ENCODE measurements around the gene KRTDAP.

Gene KRTDAP

GRCh38 chr19:35438527-35438926 is 51.7 kb downstream of the KRTDAP start:
- no peak for DNase-seq
- WGBS = 69% methylated on average over 5 of the region's 5 CpGs

GRCh38 chr19:35438096-35438495 is 52.2 kb downstream of the KRTDAP start:
- Histone ChIP-seq H2BK5ac (ENCODE audit: low read depth, low read length, poor library complexity, severe bottlenecking) (no peak overlapping the region), H3K4me2 (ENCODE audit: low read length, poor library complexity, severe bottlenecking) (no peak overlapping the region), H2AK5ac (ENCODE audit: low read length, severe bottlenecking) (no peak overlapping the region), H3K4me3 (ENCODE audit: insufficient read depth in 1 of 2, low read depth in 1 of 2, low read length in 2 of 2) (no peak overlapping the region), H2AFZ (ENCODE audit: low read depth, low read length) (no peak overlapping the region), H3K4me1 (ENCODE audit: control insufficient read depth, insufficient read depth, low read depth, low read length) (peaks cover 3% of the 10 kb centered on the region), H3K14ac (ENCODE audit: low read length in 2 of 2) (no peak overlapping the region), H2BK15ac (ENCODE audit: low read depth, poor library complexity, severe bottlenecking) (no peak overlapping the region), H3K36me3 (ENCODE audit: control insufficient read depth in 1 of 2, insufficient read depth in 2 of 2, low read depth in 1 of 2, low read length in 2 of 2) (no peaks in the 10 kb centered on the region), H3K27ac (ENCODE audit: low read length, poor library complexity, severe bottlenecking) (no peak overlapping the region), H4K8ac (ENCODE audit: low read length) (no peak overlapping the region), H2BK12ac (ENCODE audit: low read length in 2 of 2) (no peak overlapping the region), H3K18ac (ENCODE audit: low read depth in 1 of 2, low read length in 2 of 2) (no peak overlapping the region), H3K9ac (ENCODE audit: low read length) (no peak overlapping the region), H4K91ac (ENCODE audit: low read length) (no peak overlapping the region), H3K23ac (ENCODE audit: low read length in 2 of 2) (no peak overlapping the region), H3K4ac (ENCODE audit: low read depth in 1 of 2, low read length in 2 of 2) (no peak overlapping the region), H3K9me3 (ENCODE audit: control insufficient read depth, low read length) (no peaks in the 10 kb centered on the region), H3K79me1 (replicated peaks; ENCODE audit: low read length, poor library complexity, severe bottlenecking) (no peaks in the 10 kb centered on the region), H2BK120ac (ENCODE audit: low read depth, low read length) (no peak overlapping the region), H3K27me3 (ENCODE audit: control insufficient read depth in 1 of 2, insufficient read depth in 1 of 2, low read length in 2 of 2) (peaks cover 0 to 29% of the 10 kb centered on the region in 2 experiments)
- no peak for DNase-seq
- 94% methylated on average over 2 of the region's 5 CpGs for WGBS

More at GRCh38 chr19:35438527-35438926, 51.7 kb downstream of the KRTDAP start:
- Histone ChIP-seq H3K4ac (ENCODE audit: low read depth in 1 of 2, low read length in 2 of 2) (no peak overlapping the region), H3K36me3 (ENCODE audit: control insufficient read depth in 1 of 2, insufficient read depth in 2 of 2, low read depth in 1 of 2, low read length in 2 of 2) (no peaks in the 10 kb centered on the region), H3K27me3 (ENCODE audit: control insufficient read depth in 1 of 2, insufficient read depth in 1 of 2, low read length in 2 of 2) (peaks cover 0 to 27% of the 10 kb centered on the region in 2 experiments), H2AK5ac (ENCODE audit: low read length, severe bottlenecking) (no peak overlapping the region), H3K4me1 (ENCODE audit: control insufficient read depth, insufficient read depth, low read depth, low read length) (peaks cover 3% of the 10 kb centered on the region), H4K8ac (ENCODE audit: low read length) (no peak overlapping the region), H3K9ac (ENCODE audit: low read length) (no peak overlapping the region), H3K4me2 (ENCODE audit: low read length, poor library complexity, severe bottlenecking) (peak overlapping the region; percentile 26), H3K18ac (ENCODE audit: low read depth in 1 of 2, low read length in 2 of 2) (no peak overlapping the region), H3K23ac (ENCODE audit: low read length in 2 of 2) (no peak overlapping the region), H3K79me1 (replicated peaks; ENCODE audit: low read length, poor library complexity, severe bottlenecking) (no peaks in the 10 kb centered on the region), H4K91ac (ENCODE audit: low read length) (no peak overlapping the region), H2BK120ac (ENCODE audit: low read depth, low read length) (peak overlapping the region; percentile 45), H2BK5ac (ENCODE audit: low read depth, low read length, poor library complexity, severe bottlenecking) (no peak overlapping the region), H3K27ac (ENCODE audit: low read length, poor library complexity, severe bottlenecking) (no peak overlapping the region), H2BK12ac (ENCODE audit: low read length in 2 of 2) (no peak overlapping the region), H3K14ac (ENCODE audit: low read length in 2 of 2) (no peak overlapping the region), H3K4me3 (ENCODE audit: insufficient read depth in 1 of 2, low read depth in 1 of 2, low read length in 2 of 2) (no peak overlapping the region), H3K9me3 (ENCODE audit: control insufficient read depth, low read length) (no peaks in the 10 kb centered on the region), H2BK15ac (ENCODE audit: low read depth, poor library complexity, severe bottlenecking) (peak overlapping the region; percentile 15), H2AFZ (ENCODE audit: low read depth, low read length) (no peak overlapping the region)

- no peak overlapping the region for H3K23ac ChIP-seq (ENCODE audit: low read length in 2 of 2)
- H3K4me1 ChIP-seq (ENCODE audit: control insufficient read depth, insufficient read depth, low read depth, low read length) = peaks cover 3% of the 10 kb centered on the region
- H3K14ac ChIP-seq (ENCODE audit: low read length in 2 of 2) = no peak overlapping the region
- peak overlapping the region; percentile 15 to 82 for H3K18ac ChIP-seq (ENCODE audit: low read depth in 1 of 2, low read length in 2 of 2)
- H3K9me3 ChIP-seq (ENCODE audit: control insufficient read depth, low read length) = no peaks in the 10 kb centered on the region
- no peak overlapping the region for H2BK5ac ChIP-seq (ENCODE audit: low read depth, low read length, poor library complexity, severe bottlenecking)
- H3K27me3 ChIP-seq (ENCODE audit: control insufficient read depth in 1 of 2, insufficient read depth in 1 of 2, low read length in 2 of 2) = peaks cover 0 to 34% of the 10 kb centered on the region in 2 experiments
- H2BK120ac ChIP-seq (ENCODE audit: low read depth, low read length) = peak overlapping the region; percentile 75
- no peaks in the 10 kb centered on the region for H3K36me3 ChIP-seq (ENCODE audit: control insufficient read depth in 1 of 2, insufficient read depth in 2 of 2, low read depth in 1 of 2, low read length in 2 of 2)
- H2BK12ac ChIP-seq (ENCODE audit: low read length in 2 of 2) = peak overlapping the region; percentile 72 to 77
- peak overlapping the region; percentile 85 for H4K91ac ChIP-seq (ENCODE audit: low read length)
- no peak overlapping the region for H3K4me2 ChIP-seq (ENCODE audit: low read length, poor library complexity, severe bottlenecking)
- H4K8ac ChIP-seq (ENCODE audit: low read length) = peak overlapping the region; percentile 83
- peak overlapping the region; percentile 24 to 62 for H3K4ac ChIP-seq (ENCODE audit: low read depth in 1 of 2, low read length in 2 of 2)
- no peak overlapping the region for H2AK5ac ChIP-seq (ENCODE audit: low read length, severe bottlenecking)
- H3K4me3 ChIP-seq (ENCODE audit: insufficient read depth in 1 of 2, low read depth in 1 of 2, low read length in 2 of 2) = peak overlapping the region in 1 of 2 experiments; percentile 42
- H2BK15ac ChIP-seq (ENCODE audit: low read depth, poor library complexity, severe bottlenecking) = no peak overlapping the region
- no peak overlapping the region for H2AFZ ChIP-seq (ENCODE audit: low read depth, low read length)
- no peaks in the 10 kb centered on the region for H3K79me1 ChIP-seq (replicated peaks; ENCODE audit: low read length, poor library complexity, severe bottlenecking)
- H3K27ac ChIP-seq (ENCODE audit: low read length, poor library complexity, severe bottlenecking) = no peak overlapping the region
- peak overlapping the region; percentile 76 for H3K9ac ChIP-seq (ENCODE audit: low read length)
- DNase-seq = no peak
- WGBS = 85% methylated on average over 15 of the region's 15 CpGs
Observed at GRCh38 chr19:35437406-35437951, 52.8 kb downstream of the KRTDAP start.
